SK-N-SH treated with all-trans-retinoic acid at 6 μM for 48 hours (cell line): Measurements from ENCODE around the gene SERPINB1.

Source experiments
- ATAC-seq: fragments of 200-7000 bp; cut with Tn5 transposase; 3 replicates; pipeline ENCODE4 v1.9.1; 2020; ENCODE audit warnings: mild to moderate bottlenecking, moderate library complexity
- ARNTL ChIP-seq: fragments of 450-650 bp; formaldehyde crosslinking; IDR thresholded peaks from 2 replicates; pipeline ENCODE4 v1.5.0; 2020; ENCODE audit warnings: low read depth, mild to moderate bottlenecking, moderate library complexity, borderline replicate concordance
- BACH2 ChIP-seq: fragments of 250-450 bp; sonication (Bioruptor Pico); IDR thresholded peaks from 2 replicates; pipeline ENCODE4 v1.9.0; 2021; ENCODE audit warnings: mild to moderate bottlenecking, borderline replicate concordance
- CREB5 ChIP-seq: fragments of 250-450 bp; sonication (Bioruptor Pico); IDR thresholded peaks from 2 replicates; pipeline ENCODE4 v1.5.1; 2020; ENCODE audit warnings: low read depth, mild to moderate bottlenecking, moderate library complexity
- CSDC2 ChIP-seq: fragments of 250-450 bp; sonication (Bioruptor Pico); IDR thresholded peaks from 2 replicates; pipeline ENCODE4 v1.5.0; 2020; ENCODE audit warnings: mild to moderate bottlenecking, moderate library complexity
- ESRRG ChIP-seq: fragments of 250-450 bp; sonication (Bioruptor Pico); IDR thresholded peaks from 2 replicates; pipeline ENCODE4 v1.6.1; 2021; ENCODE audit warnings: mild to moderate bottlenecking
- GLIS3 ChIP-seq: fragments of 250-450 bp; sonication (Bioruptor Pico); IDR thresholded peaks from 2 replicates; pipeline ENCODE4 v1.5.0; 2020; ENCODE audit warnings: mild to moderate bottlenecking, moderate library complexity
- ISL1 ChIP-seq: fragments of 250-450 bp; sonication (Bioruptor Pico); IDR thresholded peaks from 2 replicates; pipeline ENCODE4 v2.1.2; 2022; ENCODE audit warnings: mild to moderate bottlenecking, moderate library complexity
- OSR1 ChIP-seq: fragments of 250-450 bp; sonication (Bioruptor Pico); IDR thresholded peaks from 2 replicates; pipeline ENCODE4 v1.8.0; 2022; ENCODE audit warnings: moderate library complexity, mild to moderate bottlenecking, inconsistent platforms
- PATZ1 ChIP-seq: fragments of 250-450 bp; sonication (Bioruptor Pico); IDR thresholded peaks from 2 replicates; pipeline ENCODE4 v1.8.0; 2020; ENCODE audit warnings: mild to moderate bottlenecking, moderate library complexity, borderline replicate concordance
- PPARA ChIP-seq: fragments of 250-450 bp; sonication (Bioruptor Pico); IDR thresholded peaks from 2 replicates; pipeline ENCODE4 v1.5.0; 2020; ENCODE audit warnings: mild to moderate bottlenecking, borderline replicate concordance
- RARB ChIP-seq: fragments of 250-450 bp; sonication (Bioruptor Pico); IDR thresholded peaks from 2 replicates; pipeline ENCODE4 v1.8.0; 2021; ENCODE audit warnings: mild to moderate bottlenecking, moderate library complexity
- SNAI2 ChIP-seq: fragments of 250-450 bp; sonication (Bioruptor Pico); IDR thresholded peaks from 2 replicates; pipeline ENCODE4 v1.5.0; 2020; ENCODE audit warnings: mild to moderate bottlenecking, moderate library complexity
- TCF4 ChIP-seq: fragments of 250-450 bp; sonication (Bioruptor Pico); IDR thresholded peaks from 2 replicates; pipeline ENCODE4 v1.8.0; 2021; ENCODE audit warnings: mild to moderate bottlenecking, moderate library complexity, borderline replicate concordance
- TOX ChIP-seq: fragments of 250-450 bp; sonication (Bioruptor Pico); IDR thresholded peaks from 2 replicates; pipeline ENCODE4 v1.8.0; 2021; ENCODE audit warnings: mild to moderate bottlenecking, moderate library complexity, borderline replicate concordance
- ZC3H10 ChIP-seq: fragments of 250-450 bp; sonication (Bioruptor Pico); IDR thresholded peaks from 2 replicates; pipeline ENCODE4 v1.5.1; 2021; ENCODE audit warnings: mild to moderate bottlenecking, moderate library complexity
- ZFP3 ChIP-seq: fragments of 250-450 bp; sonication (Bioruptor Pico); IDR thresholded peaks from 2 replicates; pipeline ENCODE4 v1.5.0; 2020; ENCODE audit warnings: mild to moderate bottlenecking, moderate library complexity
- ZFP30 ChIP-seq: fragments of 450-650 bp; formaldehyde crosslinking; IDR thresholded peaks from 2 replicates; pipeline ENCODE4 v1.5.0; 2022; ENCODE audit warnings: mild to moderate bottlenecking, moderate library complexity
- ZNF565 ChIP-seq: fragments of 450-650 bp; formaldehyde crosslinking; conservative IDR thresholded peaks from 2 replicates; pipeline ENCODE4 v1.5.0; 2020; ENCODE audit warnings: low read depth, mild to moderate bottlenecking, moderate library complexity
- ZNF70 ChIP-seq: fragments of 450-650 bp; formaldehyde crosslinking; IDR thresholded peaks from 2 replicates; pipeline ENCODE4 v1.5.0; 2020; ENCODE audit warnings: mild to moderate bottlenecking, moderate library complexity
- ZNF8 ChIP-seq: fragments of 450-650 bp; formaldehyde crosslinking; IDR thresholded peaks from 2 replicates; pipeline ENCODE4 v1.5.0; 2020; ENCODE audit warnings: mild to moderate bottlenecking, moderate library complexity
- TF ChIP-seq, protein P1 (sequence below): fragments of 250-450 bp; sonication (Bioruptor Pico); IDR thresholded peaks from 2 replicates; pipeline ENCODE4 v1.8.0; 2021; ENCODE audit warnings: low read depth, mild to moderate bottlenecking, moderate library complexity, borderline replicate concordance
- TF ChIP-seq, protein P2 (sequence below): fragments of 250-450 bp; sonication (Bioruptor Pico); IDR thresholded peaks from 2 replicates; pipeline ENCODE4 v1.5.1; 2021; ENCODE audit warnings: mild to moderate bottlenecking, moderate library complexity

SERPINB1 gene

DNA sequence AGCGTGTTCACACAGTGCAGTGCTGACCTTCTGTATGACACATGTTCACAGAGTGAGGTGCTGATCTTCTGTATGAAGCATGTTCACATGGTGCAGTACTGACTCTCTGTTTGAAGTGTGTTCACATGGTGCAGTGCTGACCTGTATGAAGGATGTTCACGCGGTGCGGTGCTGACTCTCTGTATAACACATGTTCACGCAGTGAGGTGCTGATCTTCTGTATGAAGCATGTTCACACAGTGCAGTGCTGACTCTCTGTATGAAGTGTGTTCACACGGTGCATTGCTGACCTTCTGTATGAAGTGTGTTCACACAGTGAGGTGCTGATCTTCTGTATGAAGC, 10.8 kb upstream of the SERPINB1 start:
- ATAC-seq, result no peak

DNA sequence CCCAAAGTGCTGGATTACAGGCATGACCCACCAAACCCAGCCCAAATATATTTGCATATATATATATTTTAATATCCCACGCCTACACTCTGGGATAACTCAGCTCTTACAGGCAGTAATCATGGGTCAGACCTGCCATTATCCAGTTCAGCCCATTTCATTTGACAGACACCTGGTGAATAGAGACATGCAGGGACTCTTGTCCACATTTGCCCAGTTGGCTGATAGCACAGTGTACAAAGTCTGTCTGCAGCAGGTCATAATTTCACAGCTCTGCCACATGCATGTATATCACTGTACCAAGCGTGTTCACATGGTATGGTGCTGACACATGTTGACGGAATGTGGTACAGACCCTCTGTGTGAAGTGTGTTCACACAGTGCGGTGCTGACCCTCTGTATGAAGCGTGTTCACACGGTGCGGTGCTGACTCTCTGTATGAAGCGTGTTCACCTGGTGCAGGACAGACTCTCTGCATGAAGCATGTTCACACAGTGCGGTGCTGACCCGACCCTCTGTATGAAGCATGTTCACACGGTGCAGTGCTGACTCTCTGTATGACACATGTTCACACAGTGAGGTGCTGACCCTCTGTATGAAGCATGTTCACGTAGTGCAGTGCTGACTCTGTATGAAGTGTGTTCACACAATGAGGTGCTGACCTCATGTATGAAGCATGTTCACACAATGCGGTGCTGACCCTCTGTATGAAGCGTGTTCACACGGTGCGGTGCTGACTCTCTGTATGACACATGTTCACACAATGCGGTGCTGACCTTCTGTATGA, 10.3 kb upstream of the SERPINB1 start:
- no peak for ATAC-seq
- TF ChIP-seq ZNF8, result no peak
- TF ChIP-seq CREB5 (CRISPR knock-in tag), result no peak
- TF ChIP-seq TCF4, result no peak
- TF ChIP-seq TOX (CRISPR knock-in tag), result no peak
- TF ChIP-seq OSR1, result no peak
- TF ChIP-seq ISL1 (CRISPR knock-in tag), result no peak
- TF ChIP-seq PPARA, result no peak
- no peak for TF ChIP-seq ZC3H10
- TF ChIP-seq ZNF70, result no peak
- no peak for TF ChIP-seq ARNTL (CRISPR knock-in tag)
- TF ChIP-seq SNAI2 (CRISPR knock-in tag), result no peak
- TF ChIP-seq, protein P1, sequence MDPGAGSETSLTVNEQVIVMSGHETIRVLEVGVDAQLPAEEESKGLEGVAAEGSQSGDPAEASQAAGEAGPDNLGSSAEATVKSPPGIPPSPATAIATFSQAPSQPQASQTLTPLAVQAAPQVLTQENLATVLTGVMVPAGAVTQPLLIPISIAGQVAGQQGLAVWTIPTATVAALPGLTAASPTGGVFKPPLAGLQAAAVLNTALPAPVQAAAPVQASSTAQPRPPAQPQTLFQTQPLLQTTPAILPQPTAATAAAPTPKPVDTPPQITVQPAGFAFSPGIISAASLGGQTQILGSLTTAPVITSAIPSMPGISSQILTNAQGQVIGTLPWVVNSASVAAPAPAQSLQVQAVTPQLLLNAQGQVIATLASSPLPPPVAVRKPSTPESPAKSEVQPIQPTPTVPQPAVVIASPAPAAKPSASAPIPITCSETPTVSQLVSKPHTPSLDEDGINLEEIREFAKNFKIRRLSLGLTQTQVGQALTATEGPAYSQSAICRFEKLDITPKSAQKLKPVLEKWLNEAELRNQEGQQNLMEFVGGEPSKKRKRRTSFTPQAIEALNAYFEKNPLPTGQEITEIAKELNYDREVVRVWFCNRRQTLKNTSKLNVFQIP (CRISPR knock-in tag), result no peak
- TF ChIP-seq ESRRG (CRISPR knock-in tag), result no peak
- no peak for TF ChIP-seq CSDC2

More for the DNA sequence above, 10.8 kb upstream of the SERPINB1 start:
- no peak for TF ChIP-seq ESRRG (CRISPR knock-in tag)
- no peak for TF ChIP-seq PATZ1 (CRISPR knock-in tag)
- no peak for TF ChIP-seq CREB5 (CRISPR knock-in tag)
- TF ChIP-seq BACH2 (CRISPR knock-in tag), result no peak
- no peak for TF ChIP-seq TCF4
- TF ChIP-seq, protein P1 (CRISPR knock-in tag), result no peak
- TF ChIP-seq ARNTL (CRISPR knock-in tag), result no peak
- no peak for TF ChIP-seq PPARA
- TF ChIP-seq ZNF70, result no peak
- TF ChIP-seq ZC3H10, result no peak
- no peak for TF ChIP-seq ZNF565 (CRISPR knock-in tag)

DNA sequence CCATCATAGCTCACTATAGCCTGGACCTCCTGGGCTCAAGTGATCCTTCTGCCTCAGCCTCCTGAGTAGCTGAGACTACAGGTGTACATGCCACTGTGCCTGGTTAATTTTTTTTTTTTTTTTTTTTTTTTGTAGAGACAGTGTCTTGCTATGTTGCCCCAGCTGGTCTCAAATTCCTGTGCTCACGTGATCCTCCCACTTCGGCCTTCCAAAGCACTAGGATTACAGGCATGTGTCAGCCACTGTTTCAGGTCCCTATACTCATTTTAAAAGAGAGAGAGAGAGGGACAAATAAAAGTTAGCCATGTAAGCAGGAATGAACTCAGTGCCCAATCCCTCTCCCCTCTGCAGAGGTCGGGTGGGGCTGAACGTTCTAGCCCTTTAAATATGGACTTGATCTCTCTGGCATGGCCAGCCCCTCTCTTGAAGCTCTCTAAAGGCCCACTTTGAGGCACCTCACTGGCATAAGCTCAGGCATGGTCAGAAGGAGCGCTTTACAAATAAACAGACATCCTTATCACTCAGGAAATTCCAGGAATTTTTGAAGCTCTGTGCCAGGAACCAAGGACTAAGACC, 9.0 kb upstream of the SERPINB1 start:
- peak; percentile 57 for ATAC-seq
- no peak for TF ChIP-seq BACH2 (CRISPR knock-in tag)
- no peak for TF ChIP-seq ZNF8
- TF ChIP-seq ZNF565 (CRISPR knock-in tag), result no peak
- TF ChIP-seq TOX (CRISPR knock-in tag), result no peak
- no peak for TF ChIP-seq SNAI2 (CRISPR knock-in tag)
- TF ChIP-seq ISL1 (CRISPR knock-in tag), result no peak
- no peak for TF ChIP-seq PATZ1 (CRISPR knock-in tag)
- no peak for TF ChIP-seq GLIS3 (CRISPR knock-in tag)
- no peak for TF ChIP-seq ESRRG (CRISPR knock-in tag)
- no peak for TF ChIP-seq ZFP30 (CRISPR knock-in tag)
- no peak for TF ChIP-seq OSR1
- TF ChIP-seq, protein P1 (CRISPR knock-in tag), result no peak
- no peak for TF ChIP-seq RARB (CRISPR knock-in tag)
- no peak for TF ChIP-seq PPARA
- no peak for TF ChIP-seq ZFP3
- TF ChIP-seq, protein P2, sequence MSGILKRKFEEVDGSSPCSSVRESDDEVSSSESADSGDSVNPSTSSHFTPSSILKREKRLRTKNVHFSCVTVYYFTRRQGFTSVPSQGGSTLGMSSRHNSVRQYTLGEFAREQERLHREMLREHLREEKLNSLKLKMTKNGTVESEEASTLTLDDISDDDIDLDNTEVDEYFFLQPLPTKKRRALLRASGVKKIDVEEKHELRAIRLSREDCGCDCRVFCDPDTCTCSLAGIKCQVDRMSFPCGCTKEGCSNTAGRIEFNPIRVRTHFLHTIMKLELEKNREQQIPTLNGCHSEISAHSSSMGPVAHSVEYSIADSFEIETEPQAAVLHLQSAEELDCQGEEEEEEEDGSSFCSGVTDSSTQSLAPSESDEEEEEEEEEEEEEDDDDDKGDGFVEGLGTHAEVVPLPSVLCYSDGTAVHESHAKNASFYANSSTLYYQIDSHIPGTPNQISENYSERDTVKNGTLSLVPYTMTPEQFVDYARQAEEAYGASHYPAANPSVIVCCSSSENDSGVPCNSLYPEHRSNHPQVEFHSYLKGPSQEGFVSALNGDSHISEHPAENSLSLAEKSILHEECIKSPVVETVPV, result no peak
